ENCODE measurements around the gene OR2M3. TPM values are rescaled to one million over a fixed set of nuclear protein-coding genes. Genes with fewer than 3 reads are reported as not detected.
A peak's percentile ranks its signal among the peaks of the same experiment; 100 is the strongest.

Gene OR2M3
- total and polyA plus RNA-seq, 8 donors: under 0.01 TPM; not detected in 7

DNA sequence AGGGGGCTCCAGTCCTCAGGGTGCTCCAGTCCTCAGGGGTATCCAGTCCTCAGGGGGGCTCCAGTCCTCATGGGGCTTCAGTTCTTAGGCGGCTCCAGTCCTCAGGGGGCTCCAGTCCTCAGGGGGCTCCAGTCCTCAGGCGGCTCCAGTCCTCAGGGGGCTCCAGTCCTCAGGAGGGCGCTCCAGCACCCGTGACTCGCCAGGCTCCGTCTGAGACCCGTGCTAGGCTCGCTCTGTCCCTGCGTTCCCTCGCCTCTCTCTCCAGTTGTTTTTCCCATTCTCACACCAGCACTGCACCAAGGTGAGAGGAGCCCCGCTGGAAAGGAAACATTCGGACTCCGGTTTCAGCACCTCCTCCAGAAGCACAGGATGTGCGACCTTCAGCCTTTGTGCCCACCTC, 31.9 kb upstream of the OR2M3 start:
- intact Hi-C loops (cut with DNase I): no loop called here
- H3K36me3 ChIP-seq: no peaks in the 10 kb centered on the region
- 78 to 85% methylated on average over 14 of the region's 14 CpGs for WGBS, 2 donors
- FAIRE-seq (no peak), ATAC-seq (no peak), DNase-seq (peak in 1 of 6 donors; percentile 8)
- no peaks in the 10 kb centered on the region for H3K4me1 ChIP-seq
- no peak overlapping the region for H3K4me3 ChIP-seq
- no peak overlapping the region for H3K27ac ChIP-seq
- H3K27me3 ChIP-seq: no peaks in the 10 kb centered on the region
- H3K9me3 ChIP-seq: no peaks in the 10 kb centered on the region
- TF ChIP-seq, protein P1, sequence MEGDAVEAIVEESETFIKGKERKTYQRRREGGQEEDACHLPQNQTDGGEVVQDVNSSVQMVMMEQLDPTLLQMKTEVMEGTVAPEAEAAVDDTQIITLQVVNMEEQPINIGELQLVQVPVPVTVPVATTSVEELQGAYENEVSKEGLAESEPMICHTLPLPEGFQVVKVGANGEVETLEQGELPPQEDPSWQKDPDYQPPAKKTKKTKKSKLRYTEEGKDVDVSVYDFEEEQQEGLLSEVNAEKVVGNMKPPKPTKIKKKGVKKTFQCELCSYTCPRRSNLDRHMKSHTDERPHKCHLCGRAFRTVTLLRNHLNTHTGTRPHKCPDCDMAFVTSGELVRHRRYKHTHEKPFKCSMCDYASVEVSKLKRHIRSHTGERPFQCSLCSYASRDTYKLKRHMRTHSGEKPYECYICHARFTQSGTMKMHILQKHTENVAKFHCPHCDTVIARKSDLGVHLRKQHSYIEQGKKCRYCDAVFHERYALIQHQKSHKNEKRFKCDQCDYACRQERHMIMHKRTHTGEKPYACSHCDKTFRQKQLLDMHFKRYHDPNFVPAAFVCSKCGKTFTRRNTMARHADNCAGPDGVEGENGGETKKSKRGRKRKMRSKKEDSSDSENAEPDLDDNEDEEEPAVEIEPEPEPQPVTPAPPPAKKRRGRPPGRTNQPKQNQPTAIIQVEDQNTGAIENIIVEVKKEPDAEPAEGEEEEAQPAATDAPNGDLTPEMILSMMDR (IDR thresholded peaks at IDR 0.05): no peak

DNA sequence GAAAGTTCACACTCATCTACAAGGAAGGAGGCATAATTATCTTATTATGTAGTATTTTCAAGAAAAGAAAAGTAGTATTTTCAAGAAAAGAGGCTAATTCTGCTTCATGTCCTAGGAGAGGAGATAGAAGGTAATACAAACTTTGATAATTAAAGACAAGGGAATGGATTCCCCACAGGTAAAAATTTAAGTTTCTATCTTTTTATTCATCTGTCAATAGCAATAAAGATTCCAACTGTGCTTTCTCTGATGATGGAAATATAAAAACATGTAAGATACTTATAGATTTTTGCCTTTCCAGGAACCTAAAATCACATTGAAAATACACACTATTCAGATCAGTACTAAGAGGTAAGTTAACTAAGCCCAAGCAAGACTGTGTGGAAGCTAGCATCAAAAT, 22.5 kb upstream of the OR2M3 start, which contains the start of gene OR2M2:
OR2M2 (plus strand) TSS at position 301 of the 400 bp plus-strand sequence. CDS start 5,165 bp downstream, outside the sequence.
- no peak for DNase-seq
- no peaks in the 10 kb centered on the region for H3K9me3 ChIP-seq
- no peaks in the 10 kb centered on the region for H3K27me3 ChIP-seq
- TF ChIP-seq, protein P1 (IDR thresholded peaks at IDR 0.05): no peak
- H3K4me3 ChIP-seq: no peak within 1 kb of the TSS
- intact Hi-C loops (cut with DNase I): no loop called here
- H3K27ac ChIP-seq: no peak within 1 kb of the TSS
- no peaks in the 10 kb centered on the region for H3K4me1 ChIP-seq
- ATAC-seq: no peak
- FAIRE-seq: no peak
- H3K36me3 ChIP-seq: no peaks in the 10 kb centered on the region

DNA sequence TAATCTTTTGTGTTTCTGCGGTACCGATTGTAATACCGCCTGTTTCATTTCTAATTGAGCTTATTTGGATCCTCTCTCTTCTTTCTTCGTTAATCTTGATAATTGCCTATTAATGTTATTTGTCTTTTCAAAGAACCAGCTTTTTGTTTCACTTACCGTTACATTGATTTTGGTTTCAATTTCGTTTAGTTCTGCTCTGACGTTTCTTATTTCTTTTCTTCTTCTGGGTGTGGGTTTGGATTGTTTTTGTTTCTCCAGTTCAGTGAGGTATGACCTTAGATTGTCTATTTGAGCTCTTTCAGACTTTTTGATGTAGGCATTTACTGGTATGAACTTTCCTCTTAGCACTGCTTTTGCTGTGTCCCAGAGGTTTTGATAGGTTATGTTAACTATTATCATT, 13.1 kb upstream of the OR2M3 start:
- H3K36me3 ChIP-seq: no peaks in the 10 kb centered on the region
- FAIRE-seq: no peak
- no peak for DNase-seq

DNA sequence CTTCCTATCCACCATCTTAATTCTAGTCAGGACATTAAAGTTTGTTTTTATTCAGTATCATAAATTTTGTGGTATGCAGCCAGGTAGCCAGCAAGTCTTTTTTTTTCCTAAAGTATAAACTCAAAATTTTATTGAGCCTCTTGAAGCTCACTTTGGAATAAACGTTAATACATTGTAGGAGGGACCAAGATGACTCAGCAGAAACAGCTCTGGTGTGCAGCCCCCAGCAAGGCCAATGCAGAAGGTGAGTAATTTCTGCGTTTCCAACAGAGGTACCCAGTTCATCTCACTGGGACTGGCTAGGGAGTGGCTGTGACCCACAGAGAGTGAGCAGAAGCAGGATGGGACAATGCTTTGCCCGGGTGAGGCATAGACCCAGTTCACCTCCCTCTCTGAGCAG, 9.7 kb upstream of the OR2M3 start:
- Histone ChIP-seq H3K9me3 (no peaks in the 10 kb centered on the region), H3K27ac (no peak overlapping the region), H3K4me1 (no peaks in the 10 kb centered on the region), H3K36me3 (no peaks in the 10 kb centered on the region), H3K4me3 (no peak overlapping the region), H3K27me3 (no peaks in the 10 kb centered on the region)
- FAIRE-seq: no peak
- TF ChIP-seq, protein P1 (IDR thresholded peaks at IDR 0.05): no peak
- no peak for ATAC-seq
- WGBS, 2 donors: 34 to 45% methylated on average over 3 of the region's 3 CpGs
- intact Hi-C loops (cut with DNase I): no loop called here
- DNase-seq: no peak

More for the DNA sequence above, 13.1 kb upstream of the OR2M3 start:
- no peaks in the 10 kb centered on the region for H3K9me3 ChIP-seq
- TF ChIP-seq, protein P1 (IDR thresholded peaks at IDR 0.05): no peak
- WGBS, 2 donors: 50 to 66% methylated on average over 7 of the region's 7 CpGs
- H3K27me3 ChIP-seq: no peaks in the 10 kb centered on the region
- no peak overlapping the region for H3K27ac ChIP-seq
- intact Hi-C loops (cut with DNase I): no loop called here
- no peak overlapping the region for H3K4me3 ChIP-seq
- no peak for ATAC-seq
- H3K4me1 ChIP-seq: no peaks in the 10 kb centered on the region

DNA sequence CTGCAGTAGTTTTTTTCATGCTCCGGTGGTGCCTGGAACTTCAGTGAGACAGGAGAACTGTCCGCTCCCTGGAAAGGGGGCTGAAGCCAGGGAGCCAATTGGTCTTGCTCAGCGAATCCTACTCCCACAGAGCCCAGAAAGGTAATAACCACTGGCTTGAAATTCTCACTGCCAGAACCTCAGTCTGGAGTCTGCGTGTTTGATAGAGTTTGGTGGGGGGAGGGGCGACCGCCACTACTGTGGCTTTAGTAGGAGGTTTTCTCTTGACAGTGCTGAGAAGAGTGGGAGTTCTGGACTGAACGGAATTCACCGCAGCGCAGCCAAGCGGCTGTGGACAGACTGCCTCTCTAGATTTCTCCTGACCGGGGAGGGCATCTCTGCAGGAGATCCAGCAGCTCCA, 8.0 kb upstream of the OR2M3 start:
- 45 to 48% methylated on average over 11 of the region's 11 CpGs for WGBS, 2 donors
- no peak for FAIRE-seq
- intact Hi-C loops (cut with DNase I): no loop called here

More for the DNA sequence above, 8.0 kb upstream of the OR2M3 start:
- Histone ChIP-seq H3K9me3 (no peaks in the 10 kb centered on the region), H3K36me3 (no peaks in the 10 kb centered on the region), H3K27ac (no peak overlapping the region), H3K27me3 (no peaks in the 10 kb centered on the region), H3K4me3 (no peak overlapping the region), H3K4me1 (no peaks in the 10 kb centered on the region)
- ATAC-seq (no peak), DNase-seq (no peak)
- TF ChIP-seq, protein P1 (IDR thresholded peaks at IDR 0.05): no peak

All from pancreas (tissue), 10 donors.